Measurements from ENCODE around the gene WDR18. TPM values are rescaled to one million over a fixed set of nuclear protein-coding genes. Genes with fewer than 3 reads are reported as not detected.

Gene WDR18
- polyA plus RNA-seq, 3 donors = 48.4 to 63.9 (median 61.6) TPM

DNA sequence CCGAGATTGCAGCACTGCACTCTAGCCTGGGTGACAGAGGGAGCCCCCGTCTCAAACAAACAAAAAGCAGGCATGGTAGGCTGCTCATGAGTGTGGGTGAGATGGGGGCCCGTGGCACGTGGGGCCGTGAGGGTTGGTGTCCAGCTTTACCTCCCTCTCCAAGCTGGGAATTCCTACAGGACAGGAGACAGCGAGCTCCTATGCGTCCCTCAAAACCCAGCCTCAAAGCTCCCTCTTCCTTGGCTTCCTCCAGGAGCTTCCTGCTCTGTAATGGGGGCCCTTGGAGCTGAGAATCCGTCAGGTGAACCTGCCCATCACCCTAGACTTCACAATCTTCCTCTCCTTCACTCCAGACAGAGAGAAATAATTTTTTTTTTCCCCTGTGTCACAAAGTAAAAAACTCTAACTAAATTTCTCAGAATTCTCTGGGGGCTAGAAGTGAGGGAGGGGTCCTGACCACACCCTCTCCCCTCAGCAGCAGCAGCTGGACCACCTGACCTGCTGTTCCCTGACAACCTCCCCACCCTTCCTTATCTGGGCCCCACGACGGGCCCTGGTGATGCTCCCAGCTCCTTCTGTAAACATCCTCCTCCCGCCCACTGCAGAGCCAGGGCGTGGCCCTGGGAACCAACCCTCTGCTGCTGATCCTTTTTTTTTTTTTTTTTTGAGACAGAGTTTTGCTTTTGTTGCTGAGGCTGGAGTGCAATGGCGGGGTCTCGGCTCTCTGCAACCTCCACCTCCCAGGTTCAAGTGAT lies 22.1 kb upstream of the WDR18 start:
- DNase-seq = no peak

DNA sequence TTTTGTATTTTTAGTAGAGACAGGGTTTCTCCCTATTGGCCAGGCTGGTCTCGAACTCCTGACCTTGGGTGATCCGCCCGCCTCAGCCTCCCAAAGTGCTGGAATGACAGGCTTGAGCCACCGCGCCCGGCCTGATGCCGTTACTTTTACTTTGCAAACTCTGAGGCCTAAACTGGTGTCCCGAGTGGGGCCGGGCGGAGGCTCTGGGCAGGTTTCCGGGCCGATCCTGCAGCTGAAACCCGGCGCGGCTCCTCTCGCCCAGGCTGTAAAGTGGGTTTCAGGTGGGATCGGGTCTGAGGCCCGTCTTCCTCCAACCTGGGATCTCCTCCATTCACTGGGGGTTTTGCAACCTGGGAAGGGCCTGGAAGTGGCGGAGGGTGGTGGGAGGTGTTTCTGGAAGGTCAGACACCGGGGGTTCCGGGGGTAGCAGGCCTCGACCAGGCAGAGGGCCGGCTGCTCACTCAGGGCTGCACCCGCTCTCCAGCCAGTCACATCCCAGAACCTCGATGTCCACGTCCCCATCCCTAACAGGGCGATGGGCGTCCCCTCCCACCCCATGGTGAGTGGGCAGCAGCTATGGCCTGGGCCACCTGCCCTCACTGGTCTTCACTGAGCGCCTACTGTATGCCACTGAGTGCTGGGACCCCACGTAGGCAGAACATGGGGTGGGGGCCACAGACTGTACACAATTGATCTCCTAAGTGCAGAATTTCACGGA lies 21.3 kb upstream of the WDR18 start:
- no peak for DNase-seq

- DNase-seq = no peak
Observed at GRCh38 chr19:963486-963951, 20.6 kb upstream of the WDR18 start.

DNA sequence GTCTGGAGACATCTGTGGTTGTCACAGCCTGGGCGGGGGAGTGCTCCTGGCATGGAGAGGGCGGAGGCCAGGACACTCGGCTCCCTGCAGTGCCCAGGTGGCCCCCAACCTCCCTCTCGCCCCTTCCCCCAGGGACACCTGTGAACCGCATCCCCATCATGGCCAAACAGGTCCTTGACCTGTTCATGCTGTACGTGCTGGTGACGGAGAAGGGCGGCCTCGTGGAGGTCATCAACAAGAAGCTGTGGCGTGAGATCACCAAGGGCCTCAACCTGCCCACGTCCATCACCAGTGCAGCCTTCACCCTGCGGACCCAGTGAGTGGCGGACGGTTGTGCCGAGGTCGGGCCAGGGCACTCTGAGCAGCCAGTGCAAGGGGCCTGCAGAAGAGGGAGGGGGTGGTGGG lies 20.0 kb upstream of the WDR18 start:
- DNase-seq = no peak

DNA sequence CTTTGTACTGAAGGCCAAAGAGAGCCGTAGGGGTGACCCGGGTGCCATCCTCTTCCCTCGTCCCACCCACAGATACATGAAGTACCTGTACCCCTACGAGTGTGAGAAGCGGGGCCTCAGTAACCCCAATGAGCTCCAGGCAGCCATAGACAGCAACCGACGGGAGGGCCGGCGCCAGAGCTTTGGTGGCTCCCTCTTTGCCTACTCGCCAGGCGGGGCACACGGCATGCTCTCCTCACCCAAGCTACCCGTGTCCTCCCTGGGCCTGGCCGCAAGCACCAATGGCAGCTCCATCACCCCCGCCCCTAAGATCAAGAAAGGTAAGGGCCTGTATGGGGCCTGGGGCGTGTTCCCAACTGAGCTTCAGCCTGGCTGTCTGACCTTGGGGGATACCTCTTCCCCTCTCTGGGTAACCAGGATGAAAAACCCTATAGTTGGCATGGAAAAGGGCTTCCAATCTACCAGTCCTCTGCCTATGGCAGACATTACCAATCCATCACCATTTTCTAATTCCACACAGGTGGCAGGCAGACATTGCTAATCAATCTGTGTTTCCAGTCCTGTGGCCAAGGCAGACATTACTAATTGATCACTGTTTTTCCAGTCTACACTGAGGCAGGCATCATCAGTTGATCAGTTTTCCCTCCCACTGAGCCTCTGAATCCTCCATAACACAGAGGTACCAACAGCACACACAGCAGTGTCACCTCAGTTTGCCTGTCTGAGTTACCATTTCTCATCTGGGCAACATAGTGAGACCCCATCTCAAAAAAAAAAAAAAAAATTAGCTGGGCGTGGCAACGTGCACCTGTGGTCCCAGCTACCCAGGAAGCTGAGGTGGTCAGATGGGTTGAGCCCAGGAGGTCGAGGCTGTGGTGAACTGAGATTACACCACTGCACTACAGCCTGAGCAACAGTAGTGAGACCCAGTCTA lies 19.1 kb upstream of the WDR18 start:
- no peak for DNase-seq

GRCh38 chr19:966485-967088 lies 17.6 kb upstream of the WDR18 start:
- DNase-seq = no peak

DNA sequence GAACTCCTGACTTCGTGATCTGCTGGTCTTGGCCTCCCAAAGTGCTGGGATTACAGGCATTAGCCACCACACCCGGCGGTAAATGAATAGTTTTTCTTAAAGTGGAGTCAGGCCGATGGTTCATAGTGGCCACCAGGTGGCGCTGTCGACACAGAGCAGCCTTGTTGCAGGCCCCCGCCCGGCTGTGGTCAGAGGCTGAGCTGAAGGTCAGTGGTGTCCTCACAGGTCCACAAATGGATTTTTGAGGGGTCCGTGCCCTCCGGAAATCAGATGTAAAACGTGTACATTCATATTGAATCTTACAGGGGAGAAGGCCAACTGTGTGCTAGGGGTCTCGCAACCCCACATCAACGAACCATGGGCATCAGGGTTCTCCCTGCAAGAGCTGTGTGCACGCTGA lies 13.4 kb upstream of the WDR18 start:
- no peak for DNase-seq

DNA sequence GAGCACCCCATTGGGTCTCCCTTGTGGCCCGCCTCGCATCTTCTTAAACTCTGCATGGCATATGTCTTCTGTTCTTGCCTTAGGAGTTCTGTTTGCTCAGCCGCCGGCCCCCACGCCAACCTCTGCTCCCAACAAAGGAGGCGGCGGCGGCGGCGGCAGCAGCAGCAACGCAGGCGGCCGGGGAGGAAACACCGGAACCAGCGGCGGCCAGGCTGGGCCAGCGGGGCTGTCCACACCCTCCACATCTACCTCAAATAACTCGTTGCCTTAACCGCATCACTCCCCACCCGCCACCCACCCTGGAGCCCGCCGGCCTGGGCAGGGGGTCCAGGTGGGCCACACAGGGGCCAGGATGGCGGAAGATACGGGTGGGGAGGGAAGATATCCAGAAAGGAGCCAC lies 12.3 kb upstream of the WDR18 start:
- DNase-seq = no peak

GRCh38 chr19:972281-972680 lies 11.9 kb upstream of the WDR18 start:
- no peak for DNase-seq

- no peak for DNase-seq
Observed at GRCh38 chr19:973726-974563, 10.2 kb upstream of the WDR18 start.

DNA sequence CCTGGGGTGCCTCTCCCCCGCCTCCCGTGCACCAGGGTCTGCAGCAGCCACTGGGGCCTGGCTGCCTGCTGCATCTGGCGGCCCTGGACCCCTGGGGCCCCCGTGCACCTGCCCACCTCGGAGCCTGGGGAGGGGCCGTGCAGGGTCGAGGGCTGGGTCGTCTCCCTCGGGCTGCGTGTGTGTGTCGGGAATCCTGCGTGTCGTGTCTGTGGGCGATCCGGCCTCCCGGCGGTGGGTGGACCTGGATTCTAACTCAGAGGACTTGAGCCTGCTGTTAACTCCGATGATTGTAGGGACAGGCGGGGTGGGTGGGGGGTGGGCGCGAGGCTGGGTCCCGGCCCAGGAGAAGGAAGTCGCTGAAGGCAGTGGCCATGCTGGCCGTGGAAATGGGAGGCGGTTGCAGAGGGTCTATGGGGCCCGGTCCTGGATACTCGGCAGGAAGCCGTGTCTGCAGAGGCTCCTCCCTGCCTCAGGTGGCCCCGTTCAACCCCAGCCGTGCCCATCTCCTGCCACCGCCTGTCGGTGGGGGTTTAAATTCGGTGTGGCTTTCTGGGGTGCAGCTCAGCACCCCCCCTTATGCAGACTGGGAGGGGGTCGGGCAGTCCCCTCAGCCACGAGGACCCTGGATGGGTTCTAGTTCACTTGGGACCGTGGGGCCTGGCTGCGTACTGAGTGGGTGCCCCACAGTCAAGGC lies 9.4 kb upstream of the WDR18 start:
- DNase-seq = no peak

GRCh38 chr19:976476-976875 lies 7.7 kb upstream of the WDR18 start:
- no peak for DNase-seq

DNA sequence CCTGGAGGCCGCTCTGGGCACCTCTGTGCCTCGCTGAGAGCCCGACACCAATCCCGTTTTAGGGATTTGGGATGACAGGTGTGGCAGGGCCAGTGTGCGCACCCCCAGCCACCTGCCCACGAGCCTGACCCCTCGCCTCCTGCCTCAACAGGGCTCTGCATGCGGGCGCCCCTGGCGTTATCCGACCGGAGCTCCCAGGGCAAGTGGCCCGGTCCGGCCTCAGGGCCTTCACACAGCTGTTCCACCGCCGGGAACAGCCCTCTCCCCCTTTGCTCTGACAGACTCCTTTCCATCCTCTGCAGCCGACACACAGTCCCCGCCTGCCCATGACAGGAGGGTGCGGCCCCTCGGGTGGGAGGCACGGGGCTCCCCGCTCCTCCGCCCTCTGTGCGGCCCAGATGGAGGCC lies 7.1 kb upstream of the WDR18 start:
- no peak for DNase-seq

DNA sequence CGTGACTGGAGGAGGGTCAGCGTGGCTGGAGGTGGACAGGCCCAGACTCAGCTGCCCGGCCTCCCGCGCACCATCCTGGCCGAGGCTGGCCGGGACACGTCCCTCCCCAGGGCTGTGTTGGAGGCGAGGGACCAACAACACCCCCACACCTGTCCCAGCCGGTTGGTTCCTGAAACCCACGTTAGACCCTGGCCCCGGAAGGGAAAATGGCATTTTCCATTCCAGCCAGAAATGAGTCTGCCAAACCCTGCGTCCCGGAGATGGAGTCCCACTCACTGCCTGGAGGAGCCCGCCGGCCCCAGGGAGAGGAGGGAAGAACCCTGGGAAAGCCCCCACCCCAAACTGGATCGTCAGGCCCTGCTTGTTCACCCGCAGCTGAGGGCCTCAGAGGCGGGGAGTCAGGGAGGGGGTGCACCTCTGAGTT lies 4.8 kb upstream of the WDR18 start:
- no peak for DNase-seq

- no peak for DNase-seq
Observed at GRCh38 chr19:980133-980998, 3.8 kb upstream of the WDR18 start.

GRCh38 chr19:982567-983170 lies 1.5 kb upstream of the WDR18 start:
- DNase-seq = peak; percentile 68

- DNase-seq = no peak
Observed at GRCh38 chr19:986083-986482, 1.9 kb downstream of the WDR18 start.

- DNase-seq = no peak
Observed at GRCh38 chr19:988081-988480, 3.9 kb downstream of the WDR18 start.

DNA sequence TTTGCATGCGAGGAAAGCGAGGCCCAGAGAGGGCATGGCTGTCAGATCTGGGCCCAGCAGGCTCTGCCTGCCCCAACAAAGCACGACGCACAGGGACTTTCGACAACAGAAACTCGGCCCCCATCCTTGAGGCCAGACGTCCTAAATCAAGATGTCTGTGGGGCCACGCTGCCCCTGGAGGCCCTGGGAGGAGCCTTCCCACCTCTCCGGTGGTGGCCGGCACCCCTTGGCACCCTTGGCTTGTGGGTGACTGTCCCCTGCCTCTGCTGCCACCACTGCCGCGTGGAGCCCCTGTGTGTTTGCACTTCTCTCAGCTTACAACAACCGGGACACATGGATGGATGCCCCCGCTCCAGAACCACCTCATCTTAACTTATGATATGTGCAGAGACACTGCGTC lies 4.4 kb downstream of the WDR18 start:
- DNase-seq = no peak
